Neuronal stem cell (in vitro differentiated cells): ENCODE data around the gene EXOC5.
A peak's percentile ranks its signal among the peaks of the same experiment; 100 is the strongest.

ENCODE experiments used
- DNase-seq: peaks from one replicate; pipeline ENCODE4 v3.0.0-alpha.2; 2013; ENCODE audit warnings: low spot score
- H2AFZ ChIP-seq: one replicate; pipeline ENCODE4 v1.6.1; 2013; ENCODE audit warnings: mild to moderate bottlenecking, low read length, inconsistent platforms
- H2AK5ac ChIP-seq: 2 replicates; pipeline ENCODE4 v1.6.1; 2013; ENCODE audit warnings: low read depth, mild to moderate bottlenecking, inconsistent platforms, low read length, moderate library complexity, mixed read lengths
- H2BK120ac ChIP-seq: 2 replicates; pipeline ENCODE4 v1.6.1; 2013; ENCODE audit warnings: low read depth, mild to moderate bottlenecking, inconsistent platforms, low read length, moderate library complexity, mixed read lengths
- H2BK12ac ChIP-seq: one replicate; pipeline ENCODE4 v1.6.1; 2013; ENCODE audit warnings: low read length, inconsistent platforms
- H2BK15ac ChIP-seq: 2 replicates; pipeline ENCODE4 v1.6.1; 2013; ENCODE audit warnings: mild to moderate bottlenecking, low read length, inconsistent platforms, mixed read lengths
- H2BK5ac ChIP-seq: one replicate; pipeline ENCODE4 v1.6.1; 2013; ENCODE audit warnings: inconsistent platforms, mild to moderate bottlenecking, low read length, moderate library complexity
- H3K14ac ChIP-seq: one replicate; pipeline ENCODE4 v1.6.1; 2013; ENCODE audit warnings: low read length, inconsistent platforms
- H3K18ac ChIP-seq: 2 replicates; pipeline ENCODE4 v1.6.1; 2013; ENCODE audit warnings: low read length, inconsistent platforms
- H3K23ac ChIP-seq: 2 replicates; pipeline ENCODE4 v1.6.1; 2013; ENCODE audit warnings: low read depth, mild to moderate bottlenecking, mixed read lengths, low read length, inconsistent platforms; ENCODE audit not compliant: poor library complexity
- H3K27ac ChIP-seq: replicated peaks from 3 replicates; pipeline ENCODE4 v1.5.1; 2013; ENCODE audit warnings: low read length, inconsistent platforms
- H3K27me3 ChIP-seq, 3 experiments: 2 replicates each; pipeline ENCODE4 v1.6.1; 2013; ENCODE audit warnings: low read length in 3 of 3, mild to moderate bottlenecking in 2 of 3, inconsistent platforms in 1 of 3, low read depth in 1 of 3, mixed read lengths in 1 of 3, moderate library complexity in 1 of 3; ENCODE audit not compliant: control insufficient read depth in 3 of 3, insufficient read depth in 3 of 3
- H3K36me3 ChIP-seq, 2 donors: replicated peaks in 1 of 2; 2 replicates each; pipeline ENCODE4 v1.6.1; 2013; ENCODE audit warnings: low read length in 2 of 2; ENCODE audit not compliant: control insufficient read depth in 2 of 2, insufficient read depth in 2 of 2
- H3K4ac ChIP-seq: 2 replicates; pipeline ENCODE4 v1.6.1; 2013; ENCODE audit warnings: inconsistent platforms, mild to moderate bottlenecking, low read length, moderate library complexity
- H3K4me1 ChIP-seq, 2 donors: 1 replicate in 1 of 2; 2 replicates in 1 of 2; pipeline ENCODE4 v1.6.1; 2013; ENCODE audit warnings: low read length in 2 of 2, low read depth in 1 of 2; ENCODE audit not compliant: control insufficient read depth in 2 of 2, insufficient read depth in 1 of 2
- H3K4me2 ChIP-seq: one replicate; pipeline ENCODE4 v1.6.1; 2013; ENCODE audit warnings: mild to moderate bottlenecking, low read length, inconsistent platforms; ENCODE audit not compliant: insufficient read depth, poor library complexity, severe bottlenecking
- H3K4me3 ChIP-seq, 2 donors: 2 replicates each; pipeline ENCODE4 v1.5.1; 2013; ENCODE audit warnings: low read length in 2 of 2, mild to moderate bottlenecking in 2 of 2, inconsistent platforms in 1 of 2, moderate library complexity in 1 of 2
- H3K79me1 ChIP-seq: one replicate; pipeline ENCODE4 v1.6.1; 2013; ENCODE audit warnings: low read depth, mild to moderate bottlenecking, inconsistent platforms, low read length, moderate library complexity
- H3K9ac ChIP-seq: one replicate; pipeline ENCODE4 v1.6.1; 2013; ENCODE audit warnings: mild to moderate bottlenecking, low read depth, low read length, inconsistent platforms; ENCODE audit not compliant: poor library complexity
- H3K9me3 ChIP-seq, 2 donors: replicated peaks in 1 of 2; 2 replicates each; pipeline versions ENCODE3 to v1.6.1; 2013; ENCODE audit warnings: low read length in 2 of 2, mild to moderate bottlenecking in 2 of 2, inconsistent platforms in 1 of 2, low read depth in 1 of 2, mixed read lengths in 1 of 2, moderate library complexity in 1 of 2; ENCODE audit not compliant: control insufficient read depth in 2 of 2, insufficient read depth in 1 of 2
- H4K8ac ChIP-seq: one replicate; pipeline ENCODE4 v1.6.1; 2013; ENCODE audit warnings: low read depth, mild to moderate bottlenecking, inconsistent platforms, low read length, moderate library complexity
- H4K91ac ChIP-seq: one replicate; pipeline ENCODE4 v1.6.1; 2013; ENCODE audit warnings: low read length, low read depth, mild to moderate bottlenecking, inconsistent platforms; ENCODE audit not compliant: poor library complexity
- WGBS, 2 donors: extraction: QIAGEN DNeasy Blood & Tissue Kit; methylation state at CpG; one replicate each; pipeline ENCODE4 v1.1.7; 2013; ENCODE audit warnings: missing lambda C conversion rate in 2 of 2, mixed read lengths in 1 of 2; ENCODE audit not compliant: insufficient read length in 2 of 2, insufficient replicate concordance in 1 of 2; ENCODE audit errors: extremely low coverage in 2 of 2; 5-methylcytosine and 5-hydroxymethylcytosine counted together

Gene EXOC5

GRCh38 chr14:57293866-57294837, 25.4 kb upstream of the EXOC5 start:
- H3K4me3 ChIP-seq, result no peak overlapping the region
- H3K79me1 ChIP-seq, result no peaks in the 10 kb centered on the region
- no peak overlapping the region for H4K91ac ChIP-seq
- H3K36me3 ChIP-seq, result peaks cover 0 to 17% of the 10 kb centered on the region in 2 donors
- H3K27ac ChIP-seq, result no peak overlapping the region
- no peak overlapping the region for H2AK5ac ChIP-seq
- no peak overlapping the region for H3K23ac ChIP-seq
- no peak overlapping the region for H3K9ac ChIP-seq
- H3K9me3 ChIP-seq, result no peaks in the 10 kb centered on the region
- H3K4me2 ChIP-seq, result no peak overlapping the region
- H3K4ac ChIP-seq, result no peak overlapping the region
- no peaks in the 10 kb centered on the region for H3K27me3 ChIP-seq
- H2BK12ac ChIP-seq, result no peak overlapping the region
- H3K14ac ChIP-seq, result no peak overlapping the region
- H2BK120ac ChIP-seq, result no peak overlapping the region
- no CpG with 5 or more reads among the region's 1 CpG for WGBS, 2 donors
- no peak overlapping the region for H2BK15ac ChIP-seq
- no peak overlapping the region for H2AFZ ChIP-seq
- H3K18ac ChIP-seq, result no peak overlapping the region
- no peak overlapping the region for H4K8ac ChIP-seq
- H3K4me1 ChIP-seq, result peaks cover 9 to 11% of the 10 kb centered on the region in 2 donors
- no peak overlapping the region for H2BK5ac ChIP-seq
- DNase-seq, result no peak

- Histone ChIP-seq H3K23ac (no peak overlapping the region), H2BK12ac (no peak overlapping the region), H3K4ac (no peak overlapping the region), H3K9ac (no peak overlapping the region), H3K4me3 (no peak overlapping the region), H3K14ac (no peak overlapping the region), H2BK5ac (no peak overlapping the region), H2AK5ac (no peak overlapping the region), H3K4me1 (peaks cover 10 to 11% of the 10 kb centered on the region in 2 donors), H4K91ac (no peak overlapping the region), H2BK120ac (no peak overlapping the region), H3K36me3 (peaks cover 0 to 38% of the 10 kb centered on the region in 2 donors), H3K79me1 (no peaks in the 10 kb centered on the region), H4K8ac (no peak overlapping the region), H2BK15ac (no peak overlapping the region), H2AFZ (no peak overlapping the region), H3K18ac (no peak overlapping the region), H3K4me2 (no peak overlapping the region), H3K27ac (peak overlapping the region; percentile 26), H3K9me3 (no peaks in the 10 kb centered on the region), H3K27me3 (no peaks in the 10 kb centered on the region)
- no CpG with 5 or more reads among the region's 6 CpGs for WGBS, 2 donors
- DNase-seq, result peak; percentile 60
These were observed 23.3 kb upstream of the EXOC5 start for GRCh38 chr14:57291692-57292647.

GRCh38 chr14:57290751-57291150, 22.0 kb upstream of the EXOC5 start:
- H3K18ac ChIP-seq, result no peak overlapping the region
- no peak overlapping the region for H3K9ac ChIP-seq
- H2BK5ac ChIP-seq, result no peak overlapping the region
- H3K27me3 ChIP-seq, result no peaks in the 10 kb centered on the region
- H3K36me3 ChIP-seq, result peaks cover 0 to 50% of the 10 kb centered on the region in 2 donors
- no peak overlapping the region for H2AFZ ChIP-seq
- no peak overlapping the region for H2BK15ac ChIP-seq
- no peak overlapping the region for H2AK5ac ChIP-seq
- peak; percentile 70 for DNase-seq
- peak overlapping the region; percentile 30 for H3K27ac ChIP-seq
- H3K4me3 ChIP-seq, result no peak overlapping the region
- H3K4ac ChIP-seq, result no peak overlapping the region
- peak overlapping the region; percentile 31 for H3K4me2 ChIP-seq
- no CpG with 5 or more reads among the region's 5 CpGs for WGBS, 2 donors
- H3K23ac ChIP-seq, result no peak overlapping the region
- peaks cover 10 to 11% of the 10 kb centered on the region in 2 donors for H3K4me1 ChIP-seq
- H4K91ac ChIP-seq, result no peak overlapping the region
- H3K14ac ChIP-seq, result no peak overlapping the region
- no peak overlapping the region for H2BK120ac ChIP-seq
- H3K79me1 ChIP-seq, result no peaks in the 10 kb centered on the region
- H3K9me3 ChIP-seq, result no peaks in the 10 kb centered on the region
- no peak overlapping the region for H2BK12ac ChIP-seq
- H4K8ac ChIP-seq, result no peak overlapping the region
